Measurements from ENCODE around the gene SULT6B1.
"Not testable (repeated sequence)": the region's sequence is repeated elsewhere in the genome, so short reads cannot be mapped to it uniquely, and the experiment has no call there.

The SULT6B1 gene

GRCh38 chr2:37215250-37215649 lies 26.8 kb upstream of the SULT6B1 start:
- no peak overlapping the region for H3K4me3 ChIP-seq (ENCODE audit: low read depth, low read length)
- H3K79me2 ChIP-seq (ENCODE audit: control insufficient read depth, insufficient read depth, low read length, unreplicated experiment), result peaks cover 5% of the 10 kb centered on the region
- H3K36me3 ChIP-seq (ENCODE audit: insufficient read depth, low read length), result peaks cover 34% of the 10 kb centered on the region
- H3K27me3 ChIP-seq (ENCODE audit: insufficient read depth, low read length), result no peaks in the 10 kb centered on the region
- peak overlapping the region; percentile 45 for H2AFZ ChIP-seq (ENCODE audit: low read length, unreplicated experiment)
- peak overlapping the region; percentile 76 for H3K27ac ChIP-seq (ENCODE audit: low read depth, low read length)
- H3K4me1 ChIP-seq (ENCODE audit: control insufficient read depth, insufficient read depth, low read length, unreplicated experiment), result peaks cover 6% of the 10 kb centered on the region

- Histone ChIP-seq H3K27ac (ENCODE audit: low read depth, low read length) (no peak overlapping the region), H3K4me3 (ENCODE audit: low read depth, low read length) (no peak overlapping the region), H3K79me2 (ENCODE audit: control insufficient read depth, insufficient read depth, low read length, unreplicated experiment) (peaks cover 17% of the 10 kb centered on the region), H3K27me3 (ENCODE audit: insufficient read depth, low read length) (no peaks in the 10 kb centered on the region), H3K36me3 (ENCODE audit: insufficient read depth, low read length) (peaks cover 59% of the 10 kb centered on the region), H3K4me1 (ENCODE audit: control insufficient read depth, insufficient read depth, low read length, unreplicated experiment) (peaks cover 6% of the 10 kb centered on the region), H2AFZ (ENCODE audit: low read length, unreplicated experiment) (no peak overlapping the region)
Observed at GRCh38 chr2:37211939-37212338, 23.5 kb upstream of the SULT6B1 start.

DNA sequence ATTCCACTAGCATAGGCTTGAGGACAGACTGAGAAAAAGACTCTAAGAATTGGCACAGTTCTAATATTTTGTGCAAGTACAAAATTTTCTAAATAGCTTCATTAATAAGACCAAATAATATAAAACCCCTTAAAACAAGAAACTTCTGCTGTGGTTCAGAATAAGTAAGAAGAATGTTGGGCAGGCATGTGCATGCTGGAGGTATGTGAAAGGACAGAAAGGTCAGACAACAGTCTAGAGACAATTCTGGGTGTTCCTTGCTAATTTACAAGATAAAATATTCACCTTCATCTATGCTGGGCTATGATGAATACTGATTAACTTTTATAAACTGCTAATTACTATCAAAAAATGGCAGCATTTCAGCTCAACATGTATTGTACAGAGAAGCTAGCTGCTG lies 22.7 kb upstream of the SULT6B1 start:
- peaks cover 24% of the 10 kb centered on the region for H3K79me2 ChIP-seq (ENCODE audit: control insufficient read depth, insufficient read depth, low read length, unreplicated experiment)
- H2AFZ ChIP-seq (ENCODE audit: low read length, unreplicated experiment), result no peak overlapping the region
- no peak overlapping the region for H3K27ac ChIP-seq (ENCODE audit: low read depth, low read length)
- H3K36me3 ChIP-seq (ENCODE audit: insufficient read depth, low read length), result peaks cover 62% of the 10 kb centered on the region
- H3K27me3 ChIP-seq (ENCODE audit: insufficient read depth, low read length), result no peaks in the 10 kb centered on the region
- peaks cover 6% of the 10 kb centered on the region for H3K4me1 ChIP-seq (ENCODE audit: control insufficient read depth, insufficient read depth, low read length, unreplicated experiment)
- H3K4me3 ChIP-seq (ENCODE audit: low read depth, low read length), result no peak overlapping the region

DNA sequence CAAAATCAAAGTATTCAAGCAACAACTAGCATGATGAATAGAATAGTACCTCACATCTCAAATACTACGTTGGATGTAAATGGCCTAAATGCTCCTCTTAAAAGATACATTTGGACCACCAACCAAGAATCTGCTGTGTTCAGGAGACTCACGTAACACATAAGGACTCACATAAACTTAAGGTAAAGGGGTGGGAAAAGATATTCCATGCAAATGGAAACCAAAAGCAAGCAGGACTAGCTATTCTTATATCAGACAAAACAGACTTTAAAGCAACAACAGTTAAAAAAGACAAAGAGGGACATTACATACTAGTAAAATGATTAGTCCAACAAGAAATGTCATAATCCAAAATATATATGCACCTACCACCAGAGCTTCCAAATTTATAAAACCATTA lies 18.3 kb upstream of the SULT6B1 start:
- not testable (repeated sequence) for H3K27me3 ChIP-seq (ENCODE audit: insufficient read depth, low read length); H2AFZ ChIP-seq (ENCODE audit: low read length, unreplicated experiment); H3K4me1 ChIP-seq (ENCODE audit: control insufficient read depth, insufficient read depth, low read length, unreplicated experiment); H3K4me3 ChIP-seq (ENCODE audit: low read depth, low read length); H3K27ac ChIP-seq (ENCODE audit: low read depth, low read length)
- peaks cover 43% of the 10 kb centered on the region for H3K79me2 ChIP-seq (ENCODE audit: control insufficient read depth, insufficient read depth, low read length, unreplicated experiment)
- peaks cover 84% of the 10 kb centered on the region for H3K36me3 ChIP-seq (ENCODE audit: insufficient read depth, low read length)

GRCh38 chr2:37205689-37206341 lies 17.3 kb upstream of the SULT6B1 start:
- Histone ChIP-seq H2AFZ (ENCODE audit: low read length, unreplicated experiment) (no peak overlapping the region), H3K4me1 (ENCODE audit: control insufficient read depth, insufficient read depth, low read length, unreplicated experiment) (no peaks in the 10 kb centered on the region), H3K79me2 (ENCODE audit: control insufficient read depth, insufficient read depth, low read length, unreplicated experiment) (peaks cover 48% of the 10 kb centered on the region), H3K36me3 (ENCODE audit: insufficient read depth, low read length) (peaks cover 82% of the 10 kb centered on the region), H3K4me3 (ENCODE audit: low read depth, low read length) (no peak overlapping the region), H3K27ac (ENCODE audit: low read depth, low read length) (no peak overlapping the region), H3K27me3 (ENCODE audit: insufficient read depth, low read length) (no peaks in the 10 kb centered on the region)

DNA sequence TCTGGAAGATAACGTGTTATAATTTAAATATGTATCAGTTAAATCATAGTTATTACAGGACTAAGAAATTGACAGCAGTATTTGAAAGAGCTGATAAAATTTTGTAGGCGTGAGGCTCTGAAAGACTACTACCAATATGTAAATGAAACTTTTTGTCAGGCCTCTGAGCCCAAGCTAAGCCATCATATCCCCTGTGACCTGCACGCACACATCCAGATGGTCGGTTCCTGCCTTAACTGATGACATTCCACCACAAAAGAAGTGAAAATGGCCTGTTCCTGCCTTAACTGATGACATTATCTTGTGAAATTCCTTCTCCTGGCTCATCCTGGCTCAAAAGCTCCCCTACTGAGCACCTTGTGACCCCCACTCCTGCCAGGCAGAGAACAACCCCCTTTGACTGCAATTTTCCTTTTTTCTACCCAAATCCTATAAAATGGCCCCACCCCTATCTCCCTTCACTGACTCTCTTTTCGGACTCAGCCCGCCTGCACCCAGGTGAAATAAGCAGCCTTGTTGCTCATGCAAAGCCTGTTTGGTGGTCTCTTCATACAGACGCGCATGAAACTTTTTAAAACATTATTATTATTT lies 16.7 kb upstream of the SULT6B1 start:
- H3K36me3 ChIP-seq (ENCODE audit: insufficient read depth, low read length), result peaks cover 77% of the 10 kb centered on the region
- H3K4me1 ChIP-seq (ENCODE audit: control insufficient read depth, insufficient read depth, low read length, unreplicated experiment); H2AFZ ChIP-seq (ENCODE audit: low read length, unreplicated experiment); H3K4me3 ChIP-seq (ENCODE audit: low read depth, low read length); H3K27me3 ChIP-seq (ENCODE audit: insufficient read depth, low read length); H3K27ac ChIP-seq (ENCODE audit: low read depth, low read length): not testable (repeated sequence)
- H3K79me2 ChIP-seq (ENCODE audit: control insufficient read depth, insufficient read depth, low read length, unreplicated experiment), result peaks cover 55% of the 10 kb centered on the region

DNA sequence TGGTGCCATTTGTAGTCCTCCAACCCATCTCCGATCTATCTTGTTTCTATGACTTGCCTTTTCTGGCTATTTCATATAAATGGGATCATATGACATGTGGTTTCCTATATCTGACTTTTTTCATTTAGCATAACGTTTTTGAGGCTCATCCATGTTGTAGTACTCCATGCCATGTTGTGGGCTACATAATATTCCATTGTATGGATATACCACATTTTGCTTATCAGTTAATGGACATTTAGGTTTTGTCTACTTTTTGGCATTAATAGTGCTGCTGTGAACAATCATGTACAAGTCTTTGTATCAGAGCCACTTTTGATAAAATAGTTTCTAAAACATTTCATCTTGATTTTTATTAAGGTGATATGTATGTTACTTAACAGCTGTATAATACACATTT lies 15.2 kb upstream of the SULT6B1 start:
- H3K27ac ChIP-seq (ENCODE audit: low read depth, low read length), result no peak overlapping the region

DNA sequence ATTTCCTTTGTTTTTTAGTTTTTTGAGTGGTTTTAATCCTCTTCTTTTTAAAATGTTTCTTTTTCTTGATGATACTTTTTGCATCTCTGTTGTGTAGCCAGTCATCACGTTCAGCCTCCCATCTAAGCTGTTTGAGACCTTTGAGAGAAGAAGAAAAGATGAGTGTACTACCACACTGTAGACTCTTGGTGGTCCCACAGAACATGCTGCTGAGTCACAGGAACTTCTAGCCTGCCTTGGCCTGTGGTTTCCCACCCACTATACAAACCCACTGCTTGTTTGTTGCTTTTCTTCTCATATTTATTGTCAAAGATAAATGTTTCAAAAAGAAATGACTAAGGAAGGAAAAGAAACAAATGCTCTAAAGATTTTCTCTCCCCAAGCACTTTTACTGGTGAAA lies 13.3 kb upstream of the SULT6B1 start:
- Histone ChIP-seq H3K4me3 (ENCODE audit: low read depth, low read length) (no peak overlapping the region), H3K36me3 (ENCODE audit: insufficient read depth, low read length) (peaks cover 46% of the 10 kb centered on the region), H3K79me2 (ENCODE audit: control insufficient read depth, insufficient read depth, low read length, unreplicated experiment) (peaks cover 67% of the 10 kb centered on the region)

More for the DNA sequence above, 15.2 kb upstream of the SULT6B1 start:
- Histone ChIP-seq H2AFZ (ENCODE audit: low read length, unreplicated experiment) (no peak overlapping the region), H3K4me3 (ENCODE audit: low read depth, low read length) (no peak overlapping the region), H3K36me3 (ENCODE audit: insufficient read depth, low read length) (peaks cover 63% of the 10 kb centered on the region), H3K79me2 (ENCODE audit: control insufficient read depth, insufficient read depth, low read length, unreplicated experiment) (peaks cover 68% of the 10 kb centered on the region), H3K4me1 (ENCODE audit: control insufficient read depth, insufficient read depth, low read length, unreplicated experiment) (no peaks in the 10 kb centered on the region), H3K27me3 (ENCODE audit: insufficient read depth, low read length) (no peaks in the 10 kb centered on the region)

DNA sequence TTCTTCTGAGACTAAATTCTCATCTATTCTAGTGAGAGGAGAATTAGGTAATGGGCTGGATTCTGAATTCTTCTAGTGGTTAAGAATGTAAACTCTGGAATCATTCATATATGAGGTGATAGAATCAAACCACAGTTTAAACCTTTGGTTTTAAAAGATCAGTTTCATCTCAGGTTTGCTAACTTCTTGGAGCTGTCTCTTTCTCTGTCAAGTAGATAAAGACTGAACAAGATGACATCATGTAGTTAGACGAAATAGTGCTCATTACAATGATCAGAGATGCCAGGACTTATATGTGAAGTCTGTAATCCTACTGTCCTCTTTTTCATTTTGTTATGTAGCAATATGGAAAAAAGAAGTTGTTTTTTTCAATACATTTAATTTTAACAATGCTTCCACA lies 12.7 kb upstream of the SULT6B1 start:
- no peaks in the 10 kb centered on the region for H3K27me3 ChIP-seq (ENCODE audit: insufficient read depth, low read length)
- no peaks in the 10 kb centered on the region for H3K4me1 ChIP-seq (ENCODE audit: control insufficient read depth, insufficient read depth, low read length, unreplicated experiment)
- H3K27ac ChIP-seq (ENCODE audit: low read depth, low read length), result 0 out of 2 replicates have a peak overlapping the region, but pooled peaks have one; percentile 20
- peaks cover 66% of the 10 kb centered on the region for H3K79me2 ChIP-seq (ENCODE audit: control insufficient read depth, insufficient read depth, low read length, unreplicated experiment)
- H2AFZ ChIP-seq (ENCODE audit: low read length, unreplicated experiment), result no peak overlapping the region
- peaks cover 40% of the 10 kb centered on the region for H3K36me3 ChIP-seq (ENCODE audit: insufficient read depth, low read length)
- no peak overlapping the region for H3K4me3 ChIP-seq (ENCODE audit: low read depth, low read length)

More for the DNA sequence above, 13.3 kb upstream of the SULT6B1 start:
- H3K27ac ChIP-seq (ENCODE audit: low read depth, low read length), result peak overlapping the region; percentile 20; the same call in 1 of the 2 replicates
- no peaks in the 10 kb centered on the region for H3K4me1 ChIP-seq (ENCODE audit: control insufficient read depth, insufficient read depth, low read length, unreplicated experiment)
- no peaks in the 10 kb centered on the region for H3K27me3 ChIP-seq (ENCODE audit: insufficient read depth, low read length)
- H2AFZ ChIP-seq (ENCODE audit: low read length, unreplicated experiment), result no peak overlapping the region

- Histone ChIP-seq H3K27me3 (ENCODE audit: insufficient read depth, low read length) (no peaks in the 10 kb centered on the region), H3K79me2 (ENCODE audit: control insufficient read depth, insufficient read depth, low read length, unreplicated experiment) (peaks cover 51% of the 10 kb centered on the region), H3K4me3 (ENCODE audit: low read depth, low read length) (no peak overlapping the region), H3K36me3 (ENCODE audit: insufficient read depth, low read length) (peaks cover 21% of the 10 kb centered on the region), H3K4me1 (ENCODE audit: control insufficient read depth, insufficient read depth, low read length, unreplicated experiment) (no peaks in the 10 kb centered on the region), H2AFZ (ENCODE audit: low read length, unreplicated experiment) (no peak overlapping the region), H3K27ac (ENCODE audit: low read depth, low read length) (no peak overlapping the region)
Observed at GRCh38 chr2:37198681-37199065, 10.2 kb upstream of the SULT6B1 start.
